Measurements from ENCODE around the gene KIRREL3. TPM values are rescaled to one million over a fixed set of nuclear protein-coding genes. Genes with fewer than 3 reads are reported as not detected.

Gene KIRREL3
- total RNA-seq, 3 donors from 2014 or later: 0.32 to 0.33 TPM; not detected in 1

DNA sequence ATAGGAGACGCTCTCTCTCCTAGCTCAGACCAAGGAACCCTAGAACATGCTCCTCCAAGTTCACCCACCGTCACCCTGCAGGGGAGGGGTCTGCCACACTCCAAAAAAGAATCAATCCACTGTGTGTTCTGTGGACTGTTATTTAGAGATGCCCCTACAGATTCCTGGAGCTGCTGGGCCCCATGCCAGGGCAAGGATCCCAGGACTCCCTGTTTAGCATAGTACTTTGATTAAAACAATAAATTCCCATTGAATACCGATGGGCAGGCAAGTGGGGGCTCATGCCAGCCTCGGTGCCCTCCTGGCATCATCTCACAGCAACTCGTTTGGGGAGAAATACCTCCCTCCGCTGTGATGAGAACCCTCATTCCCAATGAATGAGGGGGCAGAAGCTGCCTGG lies 397.6 kb downstream of the KIRREL3 start:
- H3K27me3 ChIP-seq: no peaks in the 10 kb centered on the region
- no peak overlapping the region for H3K27ac ChIP-seq
- H3K4me3 ChIP-seq: no peak overlapping the region
- no peaks in the 10 kb centered on the region for H3K4me1 ChIP-seq
- DNase-seq (ENCODE audit: low spot score in 2 of 2): no peak
- no peaks in the 10 kb centered on the region for H3K36me3 ChIP-seq
- intact Hi-C loops (cut with DNase I; ENCODE audit: low total_unique reads): no loop called here
- H3K9me3 ChIP-seq: no peaks in the 10 kb centered on the region
- no peak for TF ChIP-seq POLR2AphosphoS5 (IDR thresholded peaks at IDR 0.05)
- TF ChIP-seq, protein P1, sequence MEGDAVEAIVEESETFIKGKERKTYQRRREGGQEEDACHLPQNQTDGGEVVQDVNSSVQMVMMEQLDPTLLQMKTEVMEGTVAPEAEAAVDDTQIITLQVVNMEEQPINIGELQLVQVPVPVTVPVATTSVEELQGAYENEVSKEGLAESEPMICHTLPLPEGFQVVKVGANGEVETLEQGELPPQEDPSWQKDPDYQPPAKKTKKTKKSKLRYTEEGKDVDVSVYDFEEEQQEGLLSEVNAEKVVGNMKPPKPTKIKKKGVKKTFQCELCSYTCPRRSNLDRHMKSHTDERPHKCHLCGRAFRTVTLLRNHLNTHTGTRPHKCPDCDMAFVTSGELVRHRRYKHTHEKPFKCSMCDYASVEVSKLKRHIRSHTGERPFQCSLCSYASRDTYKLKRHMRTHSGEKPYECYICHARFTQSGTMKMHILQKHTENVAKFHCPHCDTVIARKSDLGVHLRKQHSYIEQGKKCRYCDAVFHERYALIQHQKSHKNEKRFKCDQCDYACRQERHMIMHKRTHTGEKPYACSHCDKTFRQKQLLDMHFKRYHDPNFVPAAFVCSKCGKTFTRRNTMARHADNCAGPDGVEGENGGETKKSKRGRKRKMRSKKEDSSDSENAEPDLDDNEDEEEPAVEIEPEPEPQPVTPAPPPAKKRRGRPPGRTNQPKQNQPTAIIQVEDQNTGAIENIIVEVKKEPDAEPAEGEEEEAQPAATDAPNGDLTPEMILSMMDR (IDR thresholded peaks at IDR 0.05): no peak
- TF ChIP-seq POLR2A (IDR thresholded peaks at IDR 0.05): no peak

DNA sequence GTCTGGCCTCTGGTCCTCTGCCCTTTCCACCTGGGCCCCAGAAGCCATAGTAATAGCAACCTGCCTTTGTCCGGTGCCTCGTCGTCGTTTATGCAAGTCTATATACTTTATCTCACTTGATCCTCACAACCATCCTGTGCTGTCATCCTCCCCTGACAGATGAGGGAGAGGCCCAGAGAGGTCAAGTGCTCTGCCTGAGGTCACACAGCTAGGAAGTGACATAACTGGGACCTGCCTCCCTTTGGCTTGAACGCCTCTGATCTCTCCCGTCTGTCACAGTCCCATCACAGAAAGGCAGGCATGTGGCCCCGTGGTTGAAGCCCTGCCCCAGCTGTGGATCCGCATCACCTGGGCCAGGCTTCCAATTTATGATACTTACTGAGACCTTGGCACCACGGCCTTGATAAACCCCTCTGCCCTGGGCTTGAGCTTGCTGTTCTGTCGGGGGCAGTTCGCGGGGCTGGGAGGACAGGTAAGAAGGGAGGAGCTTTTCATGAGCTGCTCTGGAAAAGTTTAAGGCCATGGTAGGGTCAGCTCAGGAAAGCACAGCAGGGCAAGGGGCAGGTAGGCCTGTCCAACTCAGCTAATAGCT lies 398.1 kb downstream of the KIRREL3 start:
- H3K4me3 ChIP-seq: no peak overlapping the region
- H3K27ac ChIP-seq: no peak overlapping the region
- intact Hi-C loops (cut with DNase I; ENCODE audit: low total_unique reads): no loop called here
- DNase-seq (ENCODE audit: low spot score in 2 of 2): no peak
- TF ChIP-seq, protein P1 (IDR thresholded peaks at IDR 0.05): no peak
- TF ChIP-seq POLR2AphosphoS5 (IDR thresholded peaks at IDR 0.05) (no peak), POLR2A (IDR thresholded peaks at IDR 0.05) (no peak)
- H3K27me3 ChIP-seq: no peaks in the 10 kb centered on the region
- H3K9me3 ChIP-seq: no peaks in the 10 kb centered on the region
- no peaks in the 10 kb centered on the region for H3K4me1 ChIP-seq
- no peaks in the 10 kb centered on the region for H3K36me3 ChIP-seq

DNA sequence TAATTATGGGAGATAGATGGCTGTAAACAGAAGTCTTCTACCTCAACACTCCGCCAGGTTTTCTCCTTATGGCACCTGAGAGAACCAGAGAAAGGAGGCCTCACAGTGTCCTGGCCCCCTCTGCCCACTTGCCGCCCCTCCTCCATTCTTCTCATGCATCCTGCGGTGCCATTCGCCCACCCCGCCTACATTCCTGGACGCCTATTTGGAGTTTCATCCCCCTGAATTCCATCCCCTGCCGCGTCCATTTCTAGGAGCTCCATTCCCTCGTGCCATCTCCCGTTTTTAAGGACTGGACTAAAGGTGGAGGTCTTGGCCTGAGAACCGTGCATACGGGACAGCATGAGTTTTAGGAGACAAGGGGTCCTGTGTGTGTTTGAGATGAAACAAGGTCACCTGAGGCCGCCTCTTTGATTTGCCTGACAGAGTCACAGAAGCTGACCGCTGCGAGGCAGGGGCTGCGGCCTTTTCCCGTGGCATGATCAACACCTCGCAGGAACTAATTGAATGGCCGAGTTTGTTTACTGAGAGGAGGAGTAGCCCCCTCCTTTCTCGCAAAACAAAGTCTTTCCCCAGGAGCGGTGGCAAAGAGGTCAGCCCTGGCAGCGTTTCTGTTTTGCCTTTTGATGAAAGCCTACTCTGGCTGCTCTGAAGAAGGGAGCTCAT lies 398.9 kb downstream of the KIRREL3 start:
- Histone ChIP-seq H3K36me3 (no peaks in the 10 kb centered on the region), H3K27me3 (no peaks in the 10 kb centered on the region), H3K4me1 (no peaks in the 10 kb centered on the region), H3K9me3 (no peaks in the 10 kb centered on the region), H3K27ac (no peak overlapping the region), H3K4me3 (no peak overlapping the region)
- TF ChIP-seq, protein P1 (IDR thresholded peaks at IDR 0.05): no peak
- TF ChIP-seq POLR2AphosphoS5 (IDR thresholded peaks at IDR 0.05) (no peak), POLR2A (IDR thresholded peaks at IDR 0.05) (no peak)
- intact Hi-C loops (cut with DNase I; ENCODE audit: low total_unique reads): loop anchor here (1.0 kb wide), 1 partner anchor 29 kb away; no protein-coding TSS in a partner anchor
- DNase-seq (ENCODE audit: low spot score in 2 of 2): no peak

DNA sequence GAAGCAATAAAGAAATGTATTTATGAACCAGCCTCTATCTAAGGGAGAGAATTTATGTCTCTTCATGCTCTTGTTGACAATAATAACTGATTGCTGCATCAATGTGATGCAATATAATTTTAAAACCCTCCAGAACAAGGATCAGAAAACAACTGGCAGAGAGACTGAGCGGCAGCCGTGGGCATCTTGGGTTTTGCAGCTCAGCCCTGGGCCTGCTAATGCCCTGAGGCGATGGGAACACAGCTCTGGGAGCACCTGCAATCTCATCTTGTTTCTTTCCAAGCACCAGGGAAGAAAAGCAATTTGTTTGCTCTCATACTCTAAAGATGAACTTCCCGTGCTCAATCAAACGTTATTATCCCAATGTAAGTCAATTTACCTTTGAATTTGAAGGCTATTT lies 399.4 kb downstream of the KIRREL3 start:
- Histone ChIP-seq H3K27me3 (no peaks in the 10 kb centered on the region), H3K9me3 (no peaks in the 10 kb centered on the region), H3K27ac (no peak overlapping the region), H3K4me1 (no peaks in the 10 kb centered on the region), H3K36me3 (no peaks in the 10 kb centered on the region), H3K4me3 (no peak overlapping the region)
- no peak for DNase-seq (ENCODE audit: low spot score in 2 of 2)
- intact Hi-C loops (cut with DNase I; ENCODE audit: low total_unique reads): loop anchor here (1.0 kb wide), 1 partner anchor 29 kb away; no protein-coding TSS in a partner anchor
- TF ChIP-seq, protein P1 (IDR thresholded peaks at IDR 0.05): no peak
- TF ChIP-seq POLR2A (IDR thresholded peaks at IDR 0.05) (no peak), POLR2AphosphoS5 (IDR thresholded peaks at IDR 0.05) (no peak)

DNA sequence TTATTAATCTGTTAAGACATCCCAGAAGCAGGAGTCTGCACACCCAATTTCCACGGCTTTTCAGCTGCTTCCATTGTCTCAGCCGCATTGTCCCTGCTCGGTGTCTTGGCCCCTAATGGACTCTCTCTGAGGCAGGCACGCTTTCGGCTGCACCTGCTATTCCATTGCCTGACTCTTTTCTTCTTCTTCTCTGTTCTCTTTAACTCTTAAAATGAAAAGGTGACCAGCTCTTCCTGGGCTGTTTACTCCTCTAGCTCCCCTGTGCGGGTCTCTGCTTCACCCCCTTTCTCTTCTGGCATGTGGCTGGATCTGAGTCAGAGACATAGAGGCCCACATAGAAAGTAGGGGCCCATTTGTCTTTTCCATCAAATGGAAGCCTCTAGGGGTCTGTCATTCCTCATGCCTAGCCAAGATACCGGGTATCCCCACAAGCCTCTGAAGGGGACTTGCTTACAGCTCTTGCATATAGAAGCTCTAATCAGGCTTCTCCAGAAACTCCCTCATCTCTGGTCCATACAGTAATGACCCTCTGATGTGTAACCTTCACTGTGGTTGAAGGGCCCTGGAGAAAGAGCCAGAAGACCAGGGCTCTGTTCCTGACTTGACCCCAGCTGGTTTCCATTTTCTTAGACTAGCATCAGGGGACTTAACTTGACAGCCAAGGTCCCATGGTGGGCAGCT lies 401.2 kb downstream of the KIRREL3 start:
- Histone ChIP-seq H3K4me3 (no peak overlapping the region), H3K27me3 (no peaks in the 10 kb centered on the region), H3K9me3 (no peaks in the 10 kb centered on the region), H3K4me1 (no peaks in the 10 kb centered on the region), H3K36me3 (no peaks in the 10 kb centered on the region), H3K27ac (no peak overlapping the region)
- DNase-seq (ENCODE audit: low spot score in 2 of 2): no peak
- no peak for TF ChIP-seq POLR2AphosphoS5 (IDR thresholded peaks at IDR 0.05)
- no peak for TF ChIP-seq POLR2A (IDR thresholded peaks at IDR 0.05)
- TF ChIP-seq, protein P1 (IDR thresholded peaks at IDR 0.05): no peak
- intact Hi-C loops (cut with DNase I; ENCODE audit: low total_unique reads): no loop called here
